Adrenal gland (tissue), 5 donors: ENCODE data around the gene NUP42.

Experiments used
- POLR2A ChIP-seq, 2 donors: fragments of 450-650 bp; IDR thresholded peaks; one replicate each; pipeline ENCODE4 v1.6.1; 2017; ENCODE audit warnings: antibody characterized with exemption in 2 of 2, mild to moderate bottlenecking in 2 of 2, moderate library complexity in 1 of 2
- TF ChIP-seq, protein P1 (sequence below), 6 experiments: fragments of 450-650 bp in 4 of 6; fragments of 200-600 bp in 2 of 6; sonication (generic) in 1 of 6; IDR thresholded peaks; 1 replicate in 5 of 6; 2 replicates in 1 of 6; pipeline versions ENCODE4 v1.5.1 to v1.8.0; 2016 to 2021; ENCODE audit warnings: antibody characterized with exemption in 6 of 6, mild to moderate bottlenecking in 2 of 6, moderate library complexity in 1 of 6
- donor health status: DM: no; HTN: no; CAD: no.

DNA sequence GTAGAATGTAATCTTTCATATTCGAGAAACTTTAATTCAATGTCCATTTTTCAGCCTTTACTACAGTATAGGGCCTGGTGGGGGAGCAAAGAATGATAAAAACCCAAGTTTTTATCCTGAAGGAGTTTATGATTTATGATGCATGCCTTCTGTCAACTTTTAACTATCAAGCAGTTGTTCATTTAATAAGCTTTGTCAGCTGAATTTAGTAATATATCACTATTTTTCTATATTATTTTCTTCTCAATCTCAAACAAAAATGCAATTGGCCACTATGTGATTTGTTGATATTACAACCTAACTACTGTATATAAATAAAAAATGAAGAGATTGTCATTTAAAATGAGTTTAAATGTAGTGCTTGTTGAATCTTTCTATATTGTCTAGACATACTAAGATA, 2.4 kb downstream of the NUP42 start:
- TF ChIP-seq, protein P1, sequence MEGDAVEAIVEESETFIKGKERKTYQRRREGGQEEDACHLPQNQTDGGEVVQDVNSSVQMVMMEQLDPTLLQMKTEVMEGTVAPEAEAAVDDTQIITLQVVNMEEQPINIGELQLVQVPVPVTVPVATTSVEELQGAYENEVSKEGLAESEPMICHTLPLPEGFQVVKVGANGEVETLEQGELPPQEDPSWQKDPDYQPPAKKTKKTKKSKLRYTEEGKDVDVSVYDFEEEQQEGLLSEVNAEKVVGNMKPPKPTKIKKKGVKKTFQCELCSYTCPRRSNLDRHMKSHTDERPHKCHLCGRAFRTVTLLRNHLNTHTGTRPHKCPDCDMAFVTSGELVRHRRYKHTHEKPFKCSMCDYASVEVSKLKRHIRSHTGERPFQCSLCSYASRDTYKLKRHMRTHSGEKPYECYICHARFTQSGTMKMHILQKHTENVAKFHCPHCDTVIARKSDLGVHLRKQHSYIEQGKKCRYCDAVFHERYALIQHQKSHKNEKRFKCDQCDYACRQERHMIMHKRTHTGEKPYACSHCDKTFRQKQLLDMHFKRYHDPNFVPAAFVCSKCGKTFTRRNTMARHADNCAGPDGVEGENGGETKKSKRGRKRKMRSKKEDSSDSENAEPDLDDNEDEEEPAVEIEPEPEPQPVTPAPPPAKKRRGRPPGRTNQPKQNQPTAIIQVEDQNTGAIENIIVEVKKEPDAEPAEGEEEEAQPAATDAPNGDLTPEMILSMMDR (IDR thresholded peaks at IDR 0.05): no peak
- no peak for TF ChIP-seq POLR2A (IDR thresholded peaks at IDR 0.05)
